Sigmoid colon (tissue), 4 donors: ENCODE measurements around the gene CADM4.

Experiments used
- CTCF ChIP-seq, 4 experiments: fragments of 450-650 bp in 3 of 4; fragments of 200-600 bp in 1 of 4; IDR thresholded peaks; one replicate each; pipeline ENCODE4 v1.5.1; 2016 to 2019; ENCODE audit warnings: antibody characterized with exemption in 4 of 4, mild to moderate bottlenecking in 3 of 4, moderate library complexity in 2 of 4
- POLR2A ChIP-seq, 2 donors: fragments of 450-650 bp; IDR thresholded peaks; one replicate each; pipeline ENCODE4 v1.6.1; 2016; ENCODE audit warnings: antibody characterized with exemption in 2 of 2, mild to moderate bottlenecking in 2 of 2, moderate library complexity in 2 of 2
- POLR2AphosphoS5 ChIP-seq, 4 donors: sonication (generic); formaldehyde crosslinking; IDR thresholded peaks; one replicate each; pipeline ENCODE4 v1.6.1; 2017; ENCODE audit warnings: antibody characterized with exemption in 4 of 4

- no peak for TF ChIP-seq POLR2AphosphoS5 (IDR thresholded peaks at IDR 0.05)
- TF ChIP-seq POLR2A (IDR thresholded peaks at IDR 0.05), result no peak
- no peak for TF ChIP-seq CTCF (IDR thresholded peaks at IDR 0.05)
Observed at GRCh38 chr19:43631491-43631890, 8.2 kb downstream of the CADM4 start.
